GM06990 (cell line): ENCODE data around the gene ZG16B.

Source experiments
- DNase-seq: peaks from one replicate; pipeline ENCODE4 v3.0.0-alpha.2; 2011; ENCODE audit not compliant: insufficient read length; ENCODE audit errors: extremely low read depth
- H3K27me3 ChIP-seq: replicated peaks from 2 replicates; pipeline ENCODE4 v1.6.0; 2011; ENCODE audit warnings: low read length; ENCODE audit not compliant: control insufficient read depth, insufficient read depth
- H3K36me3 ChIP-seq: 2 replicates; pipeline ENCODE4 v1.5.1; 2011; ENCODE audit warnings: low read length; ENCODE audit not compliant: control insufficient read depth, insufficient read depth
- H3K4me3 ChIP-seq: replicated peaks from 2 replicates; pipeline ENCODE4 v1.5.1; 2011; ENCODE audit warnings: low read depth, mild to moderate bottlenecking, control low read depth, low read length
- CTCF ChIP-seq: IDR thresholded peaks from 2 replicates; pipeline ENCODE4 v1.5.1; 2011; ENCODE audit warnings: low read length, control low read depth, mild to moderate bottlenecking, inconsistent platforms; ENCODE audit not compliant: insufficient read depth, poor library complexity, severe bottlenecking

Gene ZG16B

GRCh38 chr16:2833776-2834175 lies 3.7 kb downstream of the ZG16B start:
- no peaks in the 10 kb centered on the region for H3K36me3 ChIP-seq
- no peaks in the 10 kb centered on the region; the same call in 1 of the 2 replicates for H3K27me3 ChIP-seq

GRCh38 chr16:2834968-2835367 lies 4.9 kb downstream of the ZG16B start:
- Histone ChIP-seq H3K4me3 (no peak overlapping the region), H3K27me3 (no peaks in the 10 kb centered on the region; the same call in 1 of the 2 replicates)
- no peak for DNase-seq

More at GRCh38 chr16:2833776-2834175, 3.7 kb downstream of the ZG16B start:
- H3K4me3 ChIP-seq, result no peak overlapping the region
- no peak for DNase-seq
- no peak for TF ChIP-seq CTCF

GRCh38 chr16:2835638-2836493 lies 5.8 kb downstream of the ZG16B start:
- Histone ChIP-seq H3K36me3 (no peaks in the 10 kb centered on the region), H3K27me3 (no peaks in the 10 kb centered on the region; the same call in 1 of the 2 replicates), H3K4me3 (no peak overlapping the region)
- no peak for DNase-seq
- TF ChIP-seq CTCF, result no peak

More at GRCh38 chr16:2834968-2835367, 4.9 kb downstream of the ZG16B start:
- H3K36me3 ChIP-seq, result no peaks in the 10 kb centered on the region
- TF ChIP-seq CTCF, result no peak

GRCh38 chr16:2836646-2837508 lies 6.8 kb downstream of the ZG16B start:
- H3K4me3 ChIP-seq, result no peak overlapping the region
- no peaks in the 10 kb centered on the region for H3K36me3 ChIP-seq
- no peak for DNase-seq
- TF ChIP-seq CTCF, result no peak
- H3K27me3 ChIP-seq, result no peaks in the 10 kb centered on the region; the same call in 1 of the 2 replicates

GRCh38 chr16:2838928-2839327 lies 8.8 kb downstream of the ZG16B start:
- peak; percentile 74 for TF ChIP-seq CTCF
- peak; percentile 51 for DNase-seq
- Histone ChIP-seq H3K27me3 (no peaks in the 10 kb centered on the region; the same call in 1 of the 2 replicates), H3K36me3 (no peaks in the 10 kb centered on the region), H3K4me3 (no peak overlapping the region)
